Urothelium cell line (cell line): ENCODE measurements around the gene PTPN2.
A peak's percentile ranks its signal among the peaks of the same experiment; 100 is the strongest.

Source experiments
- DNase-seq: peaks from one replicate; pipeline ENCODE4 v3.0.0; 2011; ENCODE audit warnings: low spot score, mixed read lengths
- FAIRE-seq: peaks from 2 replicates; lab custom pipeline; 2011; peaks lifted over from hg19 to GRCh38; lab: Jason Lieb, UNC

Gene PTPN2

DNA sequence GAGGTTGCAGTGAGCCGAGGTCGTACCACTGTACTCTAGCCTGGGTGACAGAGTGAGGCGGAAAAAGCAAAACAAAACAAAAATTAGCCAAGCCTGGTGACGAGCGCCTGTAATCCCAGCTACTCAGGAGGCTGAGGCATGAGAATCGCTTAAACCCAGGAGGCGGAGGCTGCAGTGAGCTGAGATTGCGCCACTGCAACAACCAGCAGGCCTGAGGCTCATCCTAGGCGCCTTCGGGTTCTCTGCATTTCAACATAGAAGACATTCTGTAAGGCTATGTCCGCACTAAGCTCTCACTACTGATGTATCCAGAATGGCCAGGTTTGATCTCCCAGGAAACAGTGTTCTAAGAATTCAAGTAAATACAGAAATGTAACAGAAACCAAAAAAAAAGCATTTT lies 23.5 kb downstream of the PTPN2 start:
- FAIRE-seq = no peak
- no peak for DNase-seq

GRCh38 chr18:12858991-12859390 lies 25.0 kb downstream of the PTPN2 start:
- FAIRE-seq = peak; percentile 40

DNA sequence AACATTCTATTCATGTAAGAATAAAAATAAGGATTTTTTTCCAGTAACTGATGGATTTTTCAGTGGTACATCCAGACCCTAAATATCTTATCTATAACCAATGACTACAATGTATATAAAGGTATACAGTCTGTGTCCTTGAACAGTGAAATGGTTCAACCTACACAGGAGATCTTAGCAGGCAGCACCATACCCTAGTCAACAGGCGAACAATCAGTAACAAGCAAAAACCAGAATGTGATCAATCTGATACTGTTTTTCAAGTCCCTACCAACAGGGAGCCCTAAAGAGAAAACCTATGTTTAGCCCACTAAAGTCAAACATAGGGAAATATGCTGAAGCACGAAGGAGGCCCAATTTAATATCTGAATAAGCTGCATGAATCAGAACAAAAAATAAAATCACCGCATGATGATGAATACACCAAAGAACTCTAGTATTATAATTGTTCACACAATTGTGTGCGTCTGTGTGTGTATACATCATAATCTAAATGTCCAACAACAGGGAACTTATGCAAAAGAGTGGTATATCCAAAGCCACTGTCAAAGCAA lies 26.0 kb downstream of the PTPN2 start:
- FAIRE-seq = no peak

More at GRCh38 chr18:12858991-12859390, 25.0 kb downstream of the PTPN2 start:
- DNase-seq = no peak

DNA sequence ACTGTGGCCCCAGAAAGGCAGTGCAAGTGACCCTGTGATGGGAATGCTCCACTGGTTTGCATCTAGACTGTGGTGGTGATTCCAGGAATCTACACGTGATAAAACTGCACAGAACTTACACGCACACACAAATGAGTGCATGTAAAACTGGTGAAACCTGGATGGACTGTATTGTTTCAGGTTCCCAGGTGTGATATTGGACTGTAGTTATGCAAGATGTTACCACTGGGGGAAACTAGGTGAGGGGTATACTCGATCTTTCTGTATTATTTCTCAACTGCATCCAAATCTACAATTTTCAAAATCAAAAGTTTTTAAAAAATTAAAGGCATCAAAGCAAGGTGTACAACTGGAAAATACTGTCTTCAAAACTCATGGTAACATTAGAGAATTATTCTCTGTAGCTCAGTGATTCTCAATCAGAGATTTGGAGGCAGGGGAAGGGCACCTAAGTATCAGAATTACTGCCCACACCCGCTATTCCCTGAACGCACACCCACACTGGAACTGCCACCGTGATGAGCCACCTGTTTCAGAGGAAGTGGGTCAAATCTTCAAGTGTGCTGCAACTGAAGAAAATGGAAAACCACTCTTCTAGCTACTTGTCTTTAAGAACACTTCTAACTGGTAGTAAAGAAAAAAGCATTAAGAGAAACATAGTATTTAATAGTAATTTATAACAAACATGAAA lies 26.7 kb downstream of the PTPN2 start:
- peak; percentile 13 for FAIRE-seq
- DNase-seq = no peak

More for the DNA sequence above, 26.0 kb downstream of the PTPN2 start:
- no peak for DNase-seq

GRCh38 chr18:12855916-12856315 lies 28.1 kb downstream of the PTPN2 start:
- FAIRE-seq = peak; percentile 63
- no peak for DNase-seq

- peak; percentile 71 for FAIRE-seq
- no peak for DNase-seq
Observed at GRCh38 chr18:12852566-12853315, 31.3 kb downstream of the PTPN2 start.

DNA sequence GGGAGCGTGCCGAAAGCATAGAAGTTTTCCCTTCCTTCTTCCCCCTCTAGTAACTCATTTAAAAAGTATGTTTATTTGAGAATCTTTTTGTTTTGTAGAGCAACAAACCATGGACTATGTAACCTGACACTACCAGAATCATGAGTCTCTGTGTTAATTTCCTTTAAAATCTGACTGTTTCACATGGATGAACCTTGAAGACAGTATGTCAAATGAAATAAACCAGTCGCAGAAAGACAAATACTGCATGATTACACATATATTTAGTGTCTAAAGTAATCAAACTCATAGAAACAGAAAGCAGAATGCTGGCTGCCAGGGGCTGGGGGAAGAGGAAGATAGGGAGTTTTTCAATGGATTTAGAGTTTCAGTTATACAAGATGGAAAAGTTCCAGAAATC lies 32.3 kb downstream of the PTPN2 start:
- FAIRE-seq = no peak

DNA sequence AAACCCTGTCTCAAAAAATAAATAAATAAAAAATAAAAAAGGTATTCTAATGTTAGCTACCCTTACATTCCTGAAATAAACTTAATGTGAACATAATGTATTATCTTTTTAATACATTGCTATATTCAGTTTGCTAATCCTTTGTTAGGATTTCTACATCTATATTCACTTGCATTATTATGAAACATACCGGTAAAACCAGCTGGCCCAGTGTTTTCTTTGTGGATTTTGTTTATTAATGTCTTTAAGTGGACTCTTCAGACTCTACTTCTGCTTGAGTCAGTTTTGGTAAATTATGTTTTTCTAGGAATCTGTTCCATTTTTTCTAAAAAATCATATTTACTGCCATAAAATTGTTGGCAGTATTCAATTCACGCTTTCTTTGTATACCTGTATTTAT lies 34.5 kb downstream of the PTPN2 start:
- no peak for FAIRE-seq
- no peak for DNase-seq

More for the DNA sequence above, 32.3 kb downstream of the PTPN2 start:
- DNase-seq = no peak

GRCh38 chr18:12848405-12848804 lies 35.6 kb downstream of the PTPN2 start:
- FAIRE-seq = no peak
- DNase-seq = no peak

GRCh38 chr18:12844391-12844790 lies 39.6 kb downstream of the PTPN2 start:
- DNase-seq = no peak
- FAIRE-seq = no peak

DNA sequence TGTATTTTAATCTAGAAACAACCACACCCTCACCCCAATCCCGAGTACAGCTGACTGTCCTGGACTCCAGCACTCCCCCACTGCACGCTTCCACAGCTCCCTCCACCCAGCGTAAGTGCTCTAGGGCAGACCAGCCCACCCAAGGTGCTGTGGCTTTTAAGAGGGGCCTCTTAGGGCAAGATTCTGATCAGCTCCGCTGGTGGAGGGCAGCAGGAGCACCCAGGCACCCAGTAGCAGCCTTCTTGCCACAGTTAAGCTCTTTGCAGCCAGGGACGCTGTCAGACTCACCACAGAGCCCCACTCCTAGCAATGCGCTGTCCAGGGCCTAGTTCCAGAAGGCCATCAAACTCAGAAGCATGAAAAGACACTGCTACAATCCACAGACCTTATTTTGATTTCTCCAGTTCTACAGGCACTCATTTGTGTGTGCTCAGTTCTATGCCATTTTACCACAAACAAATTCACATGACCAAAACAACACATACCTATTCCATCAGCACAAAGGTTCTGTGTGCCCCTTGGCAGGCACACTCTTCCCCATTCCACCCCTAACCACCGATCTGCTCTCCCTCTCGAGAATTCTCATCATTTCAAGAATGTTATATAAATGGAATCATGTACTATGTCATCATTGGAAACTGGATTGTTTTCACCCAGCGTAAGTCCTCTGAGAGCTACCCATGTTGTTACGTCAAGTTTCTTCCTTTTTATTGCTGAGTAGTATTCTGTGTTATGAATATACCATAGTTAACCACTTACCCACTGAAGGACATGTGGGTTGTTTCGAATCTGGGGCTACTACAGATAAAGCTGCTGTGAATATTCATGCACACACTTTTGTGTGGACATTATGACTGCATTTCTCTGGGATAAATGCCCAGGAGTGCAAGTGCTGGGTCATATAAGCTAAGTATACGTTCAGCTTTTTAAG lies 40.4 kb downstream of the PTPN2 start:
- FAIRE-seq (peak; percentile 83), DNase-seq (no peak)

- peak; percentile 85 for FAIRE-seq
Observed at GRCh38 chr18:12842459-12843380, 41.3 kb downstream of the PTPN2 start.

GRCh38 chr18:12841070-12841469 lies 43.0 kb downstream of the PTPN2 start:
- no peak for DNase-seq
- FAIRE-seq = peak; percentile 63

More at GRCh38 chr18:12842459-12843380, 41.3 kb downstream of the PTPN2 start:
- no peak for DNase-seq

- DNase-seq = no peak
- peak; percentile 9 for FAIRE-seq
Observed at GRCh38 chr18:12840382-12840781, 43.7 kb downstream of the PTPN2 start.

- DNase-seq (no peak), FAIRE-seq (peak; percentile 62)
Observed at GRCh38 chr18:12839526-12840196, 44.4 kb downstream of the PTPN2 start.

- peak; percentile 65 for FAIRE-seq
- no peak for DNase-seq
Observed at GRCh38 chr18:12839057-12839525, 44.9 kb downstream of the PTPN2 start.

- DNase-seq = peak; percentile 65
Observed at GRCh38 chr18:12838178-12838634, 45.8 kb downstream of the PTPN2 start.

GRCh38 chr18:12837747-12838146 lies 46.3 kb downstream of the PTPN2 start:
- FAIRE-seq = no peak
- DNase-seq = no peak

More at GRCh38 chr18:12838178-12838634, 45.8 kb downstream of the PTPN2 start:
- FAIRE-seq = peak; percentile 37

GRCh38 chr18:12836551-12836950 lies 47.5 kb downstream of the PTPN2 start:
- no peak for DNase-seq
- FAIRE-seq = peak; percentile 86
